Lung microvascular endothelial cell (primary cell): ENCODE results near the gene NUP54. TPM values are rescaled to one million over a fixed set of nuclear protein-coding genes. Genes with fewer than 3 reads are reported as not detected.
A peak's percentile ranks its signal among the peaks of the same experiment; 100 is the strongest.

Experiments used
- DNase-seq, 2 donors: peaks; one replicate each; pipeline versions ENCODE4 v3.0.0 to v3.0.0-alpha.2; 2010; ENCODE audit warnings: low read depth in 2 of 2
- total RNA-seq: library from RNA; depleted of rRNA; stranded (reverse); fragments of >200 nt; gene quantifications from 2 replicates; pipeline ENCODE4 v1.2.1, GENCODE V29; 2014

The NUP54 gene
- total RNA-seq, 1 donor from 2014 or later: 43.3 TPM

DNA sequence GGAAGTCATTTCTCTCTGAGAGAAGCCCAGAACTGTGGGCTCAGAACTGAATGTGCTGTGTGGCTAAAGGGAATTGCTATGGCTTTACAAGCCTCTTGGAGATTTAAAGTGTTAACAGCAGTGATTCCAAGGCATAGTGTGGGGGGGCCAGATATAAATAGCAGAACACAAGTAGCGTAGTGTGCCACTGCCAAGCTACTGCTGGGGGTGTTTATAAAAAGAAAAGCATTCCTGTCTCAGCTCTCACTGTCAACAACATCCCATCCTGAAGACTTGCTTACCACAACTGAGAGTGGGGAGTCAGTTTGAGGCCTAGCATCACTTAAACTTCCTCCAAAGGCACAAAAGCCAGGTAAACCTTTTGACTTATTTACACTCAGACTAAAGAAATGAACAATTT lies 73.7 kb downstream of the NUP54 start, which contains the start of gene ART3:
TSS of gene ART3 (plus strand) at position 242 of the 400 bp plus-strand sequence. CDS start 1,181 bp downstream, outside the sequence.
- no peak for DNase-seq

DNA sequence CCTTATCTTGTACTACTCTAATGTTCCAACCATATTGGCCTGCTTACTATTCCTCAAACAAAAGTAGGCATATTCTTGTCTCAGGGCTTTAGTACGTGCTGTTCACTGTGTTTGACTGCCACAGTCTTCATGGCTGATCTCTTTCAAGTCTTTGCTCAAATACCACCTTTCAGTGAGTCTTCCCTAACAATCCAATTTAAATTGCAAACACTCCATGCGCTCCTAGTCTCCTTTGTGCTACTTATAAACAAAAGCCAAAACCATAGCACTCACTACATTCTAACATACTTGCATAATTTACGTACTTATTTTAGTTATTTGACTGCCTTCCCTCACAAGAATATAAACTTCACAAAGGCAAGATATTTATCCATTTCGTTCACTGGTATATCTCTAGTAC lies 75.4 kb downstream of the NUP54 start:
- no peak for DNase-seq

DNA sequence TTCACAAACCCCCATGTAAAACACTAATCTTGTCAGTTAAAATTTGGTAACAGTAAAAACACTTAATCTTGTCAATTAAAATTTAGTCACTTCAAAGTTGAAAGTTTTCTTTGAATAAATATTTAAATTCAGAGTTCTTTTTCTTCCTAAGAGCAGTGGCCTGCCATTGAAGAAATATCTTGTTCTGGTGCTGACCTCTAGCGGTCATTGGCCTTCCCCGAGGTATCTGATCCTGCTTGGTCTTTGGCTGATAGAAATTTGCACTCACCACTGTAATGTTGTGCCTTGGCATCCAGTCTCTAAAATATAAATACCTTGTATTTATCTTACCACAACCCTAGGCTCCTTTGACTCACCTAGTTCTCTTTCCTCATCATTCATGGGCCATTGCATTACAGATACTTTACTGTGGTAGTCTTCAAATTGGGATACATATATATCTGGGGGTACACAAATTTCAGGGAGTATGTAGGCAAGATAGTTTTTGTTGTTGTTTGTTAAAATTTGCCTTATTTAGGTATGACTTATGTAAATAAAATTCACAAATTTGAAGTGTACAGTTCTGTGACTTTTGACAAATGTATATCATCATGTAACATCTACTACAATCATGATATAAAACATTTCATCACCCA lies 80.4 kb downstream of the NUP54 start:
- peak; percentile 80 to 86 for DNase-seq

DNA sequence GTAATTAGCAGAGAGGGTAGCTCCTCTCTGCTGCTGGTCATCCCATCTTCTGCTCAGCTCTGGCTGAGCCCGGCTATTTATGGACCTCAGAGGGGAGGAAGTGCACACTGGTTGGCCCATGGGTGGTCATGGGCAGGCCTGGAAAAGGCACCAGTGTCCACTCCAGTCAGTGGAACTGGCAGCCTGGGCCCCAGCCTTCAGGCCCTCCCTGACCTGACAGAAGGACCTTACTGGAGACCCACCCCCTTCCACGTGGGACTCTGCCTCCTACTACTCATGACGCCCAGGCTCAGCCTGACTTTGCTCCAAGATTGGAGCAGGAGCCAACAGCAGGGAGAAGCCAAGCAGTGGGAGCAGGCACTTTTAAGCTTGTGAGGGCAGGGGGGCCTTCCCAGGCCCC lies 81.7 kb downstream of the NUP54 start:
- DNase-seq: no peak

Other genes with a start within 250 kb of the NUP54 start
- under 0.01 TPM in 1 of 2 replicates, not detected in the other for gene PPEF2, start 245.9 kb downstream of the NUP54 start, total RNA-seq
- 17.0 and 28.6 TPM in 2 replicates for gene NAAA, start 207.4 kb downstream of the NUP54 start, total RNA-seq
- 15.7 and 25.0 TPM in 2 replicates for gene SDAD1, start 157.5 kb downstream of the NUP54 start, total RNA-seq
- not detected in 2 replicates for gene CXCL9, start 140.9 kb downstream of the NUP54 start, total RNA-seq
- 0.20 and 0.22 TPM in 2 replicates for gene CXCL10, start 124.9 kb downstream of the NUP54 start, total RNA-seq
- 0.20 and 0.44 TPM in 2 replicates for gene CXCL11, start 112.3 kb downstream of the NUP54 start, total RNA-seq
- not detected in 2 replicates for gene ART3, start 73.7 kb downstream of the NUP54 start, total RNA-seq
- 165 and 174 TPM in 2 replicates for gene SCARB2, start 65.4 kb upstream of the NUP54 start, total RNA-seq
- gene FAM47E, start 103.3 kb upstream of the NUP54 start, total RNA-seq: not detected in 2 replicates
- 0.40 and 1.5 TPM in 2 replicates for gene STBD1, start 158.3 kb upstream of the NUP54 start, total RNA-seq